DMS 273 (cell line): ENCODE measurements around the gene PTCSC3.
A peak's percentile ranks its signal among the peaks of the same experiment; 100 is the strongest.

Experiments used
- DNase-seq: peaks from one replicate; lab custom pipeline; 2025; ENCODE audit not compliant: unreplicated experiment; lab: John Stamatoyannopoulos, UW

PTCSC3 gene

DNA sequence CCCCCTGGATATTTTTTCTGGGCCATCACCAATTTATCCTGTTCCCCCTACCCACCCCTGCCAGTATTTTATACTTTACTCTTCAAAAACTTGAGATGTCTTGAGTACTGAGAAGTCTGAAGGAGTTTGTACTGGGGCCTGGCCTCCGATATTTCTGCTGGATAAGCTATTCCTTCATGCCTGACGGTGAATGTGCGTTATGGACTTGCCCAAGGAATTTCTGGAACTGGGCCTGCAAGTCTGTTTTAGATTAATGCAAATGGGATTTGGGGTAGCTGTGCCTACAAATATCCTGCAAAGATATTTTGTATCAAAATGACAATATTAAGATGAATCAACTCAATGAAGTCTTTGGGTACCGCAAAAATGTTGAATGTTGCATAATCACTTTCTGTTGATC lies at the start of gene PTCSC3:
TSS of gene PTCSC3 (minus strand) at position 199 of the 400 bp plus-strand sequence.
- DNase-seq, result no peak

DNA sequence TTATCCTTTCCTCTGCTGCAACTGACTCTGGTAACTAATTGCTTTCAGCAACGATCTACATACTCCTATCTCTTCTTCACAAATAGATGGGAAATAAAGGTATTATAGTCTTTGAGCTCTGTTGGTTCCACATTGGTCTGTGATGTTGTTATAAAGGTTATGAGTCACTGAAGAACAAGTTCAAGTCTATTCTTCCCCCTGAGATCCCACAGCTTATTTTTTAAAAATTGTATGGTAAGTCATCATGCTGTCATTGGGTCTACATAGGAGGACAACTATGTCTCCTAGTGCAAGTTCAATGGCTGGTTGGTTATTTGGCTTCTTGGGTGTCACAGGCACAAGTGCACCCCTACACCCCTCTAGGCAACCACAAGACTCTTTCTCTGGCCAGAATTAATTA lies 49.6 kb upstream of the PTCSC3 start:
- no peak for DNase-seq

DNA sequence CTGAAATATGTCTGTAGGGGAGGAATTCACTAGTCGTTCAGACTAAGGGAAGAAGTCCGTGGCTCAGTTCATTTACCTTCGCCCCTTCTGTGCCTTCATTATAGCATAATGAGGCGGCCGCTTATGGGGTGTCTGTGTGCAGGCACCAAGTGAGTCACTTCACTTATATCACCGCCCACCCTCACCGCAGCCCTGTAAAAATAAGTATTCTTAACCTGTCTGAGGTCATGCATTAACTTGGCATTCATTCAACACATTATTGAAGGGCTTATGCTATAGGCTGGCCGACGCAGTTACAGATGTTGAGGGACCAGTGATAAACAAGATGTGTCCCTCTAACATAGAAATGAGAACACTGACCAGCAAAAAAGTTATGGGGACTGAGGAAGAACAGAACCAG lies 47.7 kb upstream of the PTCSC3 start:
- no peak for DNase-seq

DNA sequence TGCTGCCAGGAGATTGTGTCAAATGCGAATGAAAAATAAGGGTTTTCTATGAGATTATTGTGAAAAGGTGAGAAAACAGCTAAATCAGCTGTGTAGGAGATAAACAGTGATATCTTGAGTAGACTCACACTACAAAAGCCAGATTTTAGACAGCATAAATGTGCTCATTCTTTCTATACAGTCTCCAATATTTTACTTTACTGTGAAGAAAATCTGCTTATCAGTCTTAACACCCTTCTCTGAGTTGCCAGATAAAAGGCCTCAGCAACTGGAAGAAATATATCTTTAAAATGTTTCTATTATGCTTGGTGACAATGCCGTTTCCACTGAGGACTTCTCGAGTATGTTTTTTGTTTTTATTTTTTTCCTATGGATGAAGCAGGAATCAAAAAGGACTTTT lies 47.0 kb upstream of the PTCSC3 start:
- no peak for DNase-seq

DNA sequence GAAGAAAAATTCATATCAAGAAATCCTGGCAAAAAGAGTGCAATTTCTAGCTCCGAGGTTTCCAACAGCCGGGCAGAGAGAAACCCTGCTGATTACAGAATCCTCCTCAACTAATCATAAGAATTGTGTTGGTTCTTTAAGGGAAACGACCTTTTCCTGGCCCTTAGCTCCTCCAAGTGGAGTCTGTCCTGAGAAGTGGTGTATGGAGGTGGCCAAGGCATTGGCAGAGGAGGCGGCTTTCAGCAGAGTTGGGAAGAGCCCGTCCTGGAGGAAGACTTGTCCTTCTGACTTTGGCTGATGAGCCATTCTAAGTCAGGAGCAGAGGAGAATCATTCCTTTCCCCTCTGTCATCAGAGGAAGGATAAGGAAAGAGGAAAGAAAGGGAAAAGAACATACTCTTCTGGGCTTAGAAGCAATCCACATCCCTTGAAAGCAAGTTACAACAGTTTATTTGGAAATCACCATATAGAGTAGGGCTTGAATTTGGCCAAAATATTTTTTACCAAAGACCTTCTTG lies 46.5 kb upstream of the PTCSC3 start:
- DNase-seq, result no peak

DNA sequence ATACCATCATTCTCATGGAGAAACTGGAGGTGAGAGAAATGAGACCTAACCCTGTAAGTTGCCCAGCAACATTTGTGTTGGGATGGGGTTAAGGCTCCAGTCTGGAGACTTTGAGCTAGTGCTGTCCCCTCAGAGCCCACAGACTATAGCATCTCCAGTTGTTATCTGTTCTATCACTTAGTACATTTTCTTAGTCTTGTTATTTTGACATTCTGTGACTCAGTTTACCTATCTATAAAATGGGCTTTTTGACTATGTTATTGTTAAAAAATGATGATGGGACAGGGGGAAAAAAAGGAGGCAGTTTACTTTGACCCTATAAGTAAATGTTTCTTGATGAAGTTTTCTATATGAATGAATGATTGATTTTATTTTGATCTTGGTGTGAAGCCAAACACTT lies 45.8 kb upstream of the PTCSC3 start:
- DNase-seq, result no peak

DNA sequence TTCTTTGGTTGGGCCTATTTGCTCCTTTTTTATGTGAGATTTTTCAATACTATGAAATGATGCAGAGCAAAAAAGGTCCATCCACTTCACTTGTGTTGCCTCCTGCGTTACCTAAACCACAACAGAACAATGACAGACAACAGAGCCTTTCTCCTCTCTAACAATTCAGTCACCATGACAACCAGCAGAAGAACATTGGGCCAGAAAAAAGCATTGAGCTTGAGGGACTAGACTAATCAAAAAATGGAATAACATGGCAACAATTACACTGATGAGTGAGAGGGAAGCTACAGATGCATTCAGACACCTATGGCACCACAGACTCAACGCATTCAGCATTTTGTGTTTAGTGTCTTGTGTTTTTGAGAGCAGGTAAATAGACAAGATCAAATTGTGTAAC lies 44.6 kb upstream of the PTCSC3 start:
- no peak for DNase-seq

DNA sequence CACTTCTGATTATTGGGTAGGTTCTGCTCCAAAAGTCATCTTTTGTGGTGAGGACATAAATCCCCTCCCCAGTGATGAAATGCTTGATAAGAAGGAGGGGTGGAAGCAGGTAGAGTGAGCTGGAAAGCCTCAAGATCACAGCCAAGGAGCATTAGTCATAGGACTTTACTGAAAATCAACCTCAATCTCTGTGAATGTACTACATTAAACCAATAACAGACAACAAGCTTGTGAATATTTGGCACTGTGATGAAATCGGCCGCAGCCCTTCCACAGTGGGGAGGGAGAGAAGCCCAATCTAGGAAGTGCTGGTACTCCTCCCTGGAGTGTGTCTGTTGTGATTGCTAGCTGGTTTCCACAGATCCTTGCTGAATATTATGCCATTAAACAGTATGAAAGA lies 41.2 kb upstream of the PTCSC3 start:
- DNase-seq, result no peak

DNA sequence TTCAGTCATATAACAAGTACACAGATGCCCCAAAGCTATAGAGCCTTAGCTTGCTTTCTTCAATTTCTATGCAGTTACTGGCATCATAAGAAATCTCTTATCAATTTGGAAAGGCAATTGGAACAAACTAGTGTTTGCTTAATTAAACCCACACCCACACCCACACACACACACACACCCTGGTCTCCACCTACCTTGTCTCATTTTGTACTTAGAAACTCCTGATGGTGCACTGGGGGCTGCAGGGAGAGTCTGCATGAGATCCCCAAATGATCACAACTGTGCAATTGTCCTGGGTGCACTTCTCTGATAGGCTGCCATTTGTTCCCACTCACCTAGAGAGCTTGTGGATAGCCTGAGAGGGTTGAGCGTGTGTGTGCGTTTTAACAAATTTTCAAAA lies 40.5 kb upstream of the PTCSC3 start:
- no peak for DNase-seq

DNA sequence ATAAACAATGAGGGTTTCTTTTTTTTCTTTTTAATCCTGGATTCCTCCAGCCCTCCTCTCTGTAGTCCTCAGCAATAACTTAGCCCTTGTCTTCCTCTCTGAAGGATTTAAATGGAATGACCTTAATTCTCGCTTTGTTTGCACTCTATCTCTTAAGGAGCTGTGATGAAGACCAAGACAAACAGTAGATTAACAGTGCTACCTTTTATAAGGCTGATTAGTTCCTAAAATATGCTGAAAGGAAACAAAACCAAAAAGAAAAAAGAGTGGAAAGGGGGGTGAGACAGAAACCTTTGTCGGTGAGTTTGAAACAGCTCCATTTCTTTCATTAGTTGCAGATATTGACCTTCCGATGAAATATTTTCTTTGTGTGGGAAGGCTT lies 38.7 kb upstream of the PTCSC3 start:
- no peak for DNase-seq

DNA sequence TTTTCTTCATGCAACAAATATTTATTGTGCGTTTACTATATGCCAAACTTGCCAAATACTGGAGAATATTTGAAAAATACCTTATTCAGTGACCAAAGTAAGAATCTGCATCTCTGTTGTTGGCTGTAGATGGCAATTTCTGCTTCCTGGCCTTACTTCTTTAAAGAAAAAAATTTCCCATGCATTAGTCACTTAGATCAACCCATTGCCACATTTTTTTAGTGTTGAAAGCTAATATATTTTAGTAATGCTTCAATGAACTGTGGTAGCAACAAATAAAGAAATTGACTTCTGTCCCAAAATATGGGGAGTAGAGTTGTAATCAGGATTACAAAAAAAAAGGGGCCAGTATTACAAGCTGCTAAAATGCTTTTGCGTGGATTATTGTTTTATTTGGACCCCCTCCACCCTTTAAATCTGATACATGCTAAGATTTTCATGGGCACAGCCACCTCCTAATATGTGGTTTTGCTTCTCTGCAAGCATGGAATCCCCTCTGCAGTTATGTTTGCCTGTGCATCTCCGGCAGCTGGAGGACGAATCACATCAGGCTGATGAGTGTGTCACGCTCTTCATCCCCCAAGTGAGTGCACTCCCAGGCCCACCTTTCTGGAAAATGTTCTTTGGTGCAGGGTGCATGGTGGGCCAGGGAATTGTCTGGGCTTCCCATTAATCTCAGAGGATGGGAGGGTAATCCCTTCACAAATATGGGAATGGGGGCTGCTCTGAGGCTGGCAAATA lies 38.1 kb upstream of the PTCSC3 start:
- DNase-seq, result no peak

DNA sequence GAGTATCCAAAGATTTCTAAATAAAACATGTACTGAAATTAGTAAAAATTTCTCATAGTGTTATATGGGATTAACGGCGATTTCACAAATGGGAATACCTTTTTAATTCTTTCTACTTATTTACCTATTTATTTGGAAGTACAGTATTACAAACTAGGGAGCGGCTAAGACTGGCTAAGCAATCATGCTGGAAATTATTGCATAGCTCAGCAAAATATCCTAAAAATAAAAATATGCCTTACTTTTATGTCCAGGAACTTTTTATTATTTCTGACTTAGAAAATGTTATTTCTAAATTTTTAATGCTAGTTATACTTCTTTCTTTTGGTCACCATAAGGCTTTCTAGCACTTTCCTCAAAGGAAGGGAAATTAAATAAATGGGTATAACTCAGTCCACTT lies 36.5 kb upstream of the PTCSC3 start:
- no peak for DNase-seq

DNA sequence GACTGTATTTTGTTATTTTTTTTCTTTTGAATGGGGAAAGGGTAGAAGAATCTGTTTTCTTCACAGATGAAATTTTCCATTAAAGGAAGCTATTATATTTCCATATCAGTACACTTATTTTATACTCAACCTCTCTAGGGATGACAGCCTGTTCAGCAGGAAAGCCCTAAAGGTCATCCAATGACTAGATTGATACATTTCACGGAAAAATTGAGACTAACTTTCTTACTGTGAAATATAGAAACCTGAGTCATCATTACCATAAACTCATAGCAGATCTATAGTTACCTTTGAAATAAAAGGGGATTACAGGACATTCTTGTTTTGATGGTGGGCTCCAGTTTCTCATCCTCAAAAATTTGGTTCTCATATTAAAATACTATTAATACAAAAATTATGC lies 36.1 kb upstream of the PTCSC3 start:
- DNase-seq, result no peak

DNA sequence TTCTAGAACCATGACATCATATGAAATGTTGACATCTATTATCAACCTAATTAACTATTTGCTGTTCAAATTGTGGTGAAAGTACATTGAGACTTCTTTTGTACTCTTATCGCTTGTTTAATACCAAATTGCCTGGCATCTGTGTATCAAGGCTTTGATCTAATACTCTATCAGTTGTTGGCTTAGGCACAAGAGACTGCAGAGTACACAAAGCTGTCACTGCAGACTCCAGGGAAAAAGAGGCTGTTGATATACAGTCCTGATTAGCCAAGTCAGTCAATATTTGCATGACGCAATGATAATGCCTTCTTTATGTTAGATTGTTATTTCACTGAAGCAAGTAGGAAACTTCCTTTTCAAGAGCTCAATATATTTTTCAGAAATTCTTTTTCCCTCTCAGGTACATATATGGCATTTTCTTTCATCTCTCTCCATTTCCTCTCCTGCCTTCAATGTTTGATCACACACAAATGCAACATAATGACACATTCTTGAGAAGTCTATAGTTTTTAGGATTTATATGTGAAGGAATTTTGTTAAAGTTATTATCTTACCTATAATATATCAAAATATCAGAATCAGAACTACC lies 32.3 kb upstream of the PTCSC3 start:
- DNase-seq, result peak; percentile 26

DNA sequence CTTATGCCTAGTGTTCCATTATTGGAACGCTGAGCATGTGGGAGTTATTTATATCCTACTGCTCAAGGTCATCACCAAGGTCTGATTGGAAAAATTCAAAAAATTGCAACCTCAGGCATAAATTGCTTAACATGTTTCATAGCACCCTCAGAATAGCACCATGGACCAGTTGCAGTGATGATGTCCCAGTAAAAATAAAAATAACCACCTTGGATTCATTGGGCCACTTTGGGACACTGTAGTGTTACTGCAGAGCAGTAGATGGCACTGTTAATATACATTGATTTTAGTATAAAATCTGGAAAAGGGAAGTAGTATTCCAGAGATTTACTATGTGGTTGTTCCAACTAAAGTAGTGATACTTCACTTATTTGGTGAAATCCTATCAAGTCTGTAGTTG lies 31.0 kb upstream of the PTCSC3 start:
- peak; percentile 30 for DNase-seq

DNA sequence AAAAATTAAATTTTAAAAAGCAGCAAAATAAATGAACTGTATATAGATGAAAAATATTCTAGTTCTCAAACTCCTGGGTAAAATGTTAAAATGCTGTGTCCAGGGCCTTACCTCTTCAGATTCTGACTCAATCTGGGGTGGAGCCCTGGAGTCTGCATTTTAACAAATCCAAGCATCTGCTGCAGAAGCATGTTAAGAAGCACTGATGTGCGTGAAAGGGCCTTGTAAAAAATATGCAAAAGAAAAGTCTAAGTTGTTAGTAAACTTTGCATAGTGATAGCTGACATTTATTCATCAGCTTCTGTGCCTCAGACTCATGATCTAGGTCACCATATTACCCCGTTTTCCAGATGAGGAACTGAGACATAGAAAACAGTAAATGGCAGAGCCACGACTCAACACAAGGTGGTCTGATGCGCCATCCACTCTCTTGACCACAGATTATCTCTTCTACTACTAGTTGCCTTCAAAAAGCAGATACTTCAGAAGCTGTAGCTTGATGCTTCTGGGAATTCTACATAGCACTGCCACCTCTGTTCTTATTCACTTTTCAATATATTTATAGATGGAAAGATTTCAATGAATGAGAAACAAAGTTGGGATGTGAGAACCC lies 28.0 kb upstream of the PTCSC3 start:
- no peak for DNase-seq

DNA sequence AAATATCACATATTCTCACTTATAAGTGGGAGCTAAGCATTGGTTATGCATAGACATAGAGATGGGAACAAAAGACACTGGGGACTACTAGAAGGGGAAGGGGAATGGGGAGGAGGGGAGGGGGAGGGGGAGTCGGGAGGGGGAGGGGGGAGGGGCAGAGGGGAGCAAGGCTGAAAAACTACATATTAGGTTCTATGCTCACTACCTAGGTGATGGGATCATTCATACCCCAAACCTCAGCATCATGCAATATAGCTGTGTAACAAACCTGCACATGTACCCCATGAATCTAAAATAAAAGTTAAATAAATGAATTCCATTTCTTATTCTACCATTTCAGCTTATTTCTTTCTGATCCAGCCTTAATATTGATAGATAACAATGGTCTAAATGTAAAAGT lies 21.9 kb upstream of the PTCSC3 start:
- no peak for DNase-seq

DNA sequence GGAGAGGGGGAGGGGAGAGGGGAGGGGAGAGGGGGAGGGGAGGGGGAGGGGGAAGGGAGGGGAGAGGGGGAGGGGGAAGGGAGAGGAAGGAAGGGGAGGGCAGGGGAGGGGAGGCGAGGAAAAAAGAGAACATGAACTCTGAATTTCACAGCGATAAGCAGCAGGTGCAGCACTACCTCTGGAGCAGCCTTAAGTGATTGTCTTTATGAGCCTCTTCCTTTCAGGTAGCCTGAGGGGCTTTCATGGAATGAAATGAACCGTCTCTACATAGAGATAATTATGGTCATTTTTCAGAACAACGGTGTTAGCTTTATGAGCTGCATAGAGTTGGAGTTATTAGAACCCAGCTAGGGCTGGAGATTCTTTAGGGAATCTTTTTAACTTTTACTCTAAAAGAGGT lies 18.1 kb upstream of the PTCSC3 start:
- no peak for DNase-seq

DNA sequence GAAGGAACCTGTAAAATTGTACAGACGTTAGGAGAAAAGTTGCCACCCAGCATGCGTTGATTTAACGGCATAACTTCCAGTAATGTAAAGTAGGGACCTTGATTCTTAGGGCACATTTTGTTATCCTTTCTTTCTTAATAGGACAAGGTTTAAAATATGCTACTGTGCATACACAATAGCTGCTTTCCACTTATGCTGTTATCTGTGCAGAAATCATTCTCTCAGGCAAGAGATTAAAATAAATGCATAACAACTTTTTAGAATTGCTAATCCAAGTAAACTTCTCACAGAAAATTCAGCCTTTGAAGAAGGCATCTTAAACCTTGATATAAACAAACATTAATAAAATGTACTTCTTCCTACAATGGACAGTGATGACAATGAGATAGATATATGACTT lies 16.0 kb upstream of the PTCSC3 start:
- no peak for DNase-seq

DNA sequence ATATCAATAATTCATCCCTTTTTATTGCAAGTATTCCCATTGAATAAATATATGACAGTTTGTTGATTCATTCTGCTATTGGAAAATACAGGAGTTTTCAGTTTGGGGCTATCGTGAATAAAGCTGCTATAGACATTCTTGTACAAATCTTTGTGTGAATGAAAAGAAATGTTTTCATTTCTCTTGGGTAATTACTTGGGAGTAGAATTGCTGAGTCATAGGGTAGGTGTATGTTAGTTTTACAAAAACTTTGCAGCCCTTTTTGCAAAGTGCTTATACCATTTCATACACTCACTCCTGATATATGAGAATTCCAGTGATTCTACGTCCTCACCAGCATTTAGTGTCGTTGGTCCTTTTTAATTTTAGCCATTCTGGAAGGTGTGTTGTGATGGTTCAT lies 6.9 kb upstream of the PTCSC3 start:
- no peak for DNase-seq

DNA sequence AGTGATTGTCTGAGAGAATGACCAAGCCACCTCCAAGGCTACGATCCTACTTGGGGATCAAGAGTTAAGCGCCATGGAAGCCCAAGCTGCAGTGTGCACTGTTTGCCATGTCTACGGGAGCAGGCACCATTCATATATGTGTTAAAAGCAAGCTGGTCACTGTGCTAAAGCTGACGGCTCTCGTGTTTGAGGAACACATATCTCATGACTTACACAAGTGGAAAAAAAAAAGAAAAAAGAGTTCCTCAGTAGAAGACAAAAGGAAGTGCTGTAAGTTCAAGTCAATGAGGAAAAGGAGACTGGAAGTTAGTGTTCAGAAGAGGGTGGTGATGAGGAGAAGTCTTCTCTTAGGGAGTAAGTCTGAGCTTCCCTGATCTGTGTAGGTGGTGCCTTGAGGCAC lies 4.9 kb upstream of the PTCSC3 start:
- no peak for DNase-seq

DNA sequence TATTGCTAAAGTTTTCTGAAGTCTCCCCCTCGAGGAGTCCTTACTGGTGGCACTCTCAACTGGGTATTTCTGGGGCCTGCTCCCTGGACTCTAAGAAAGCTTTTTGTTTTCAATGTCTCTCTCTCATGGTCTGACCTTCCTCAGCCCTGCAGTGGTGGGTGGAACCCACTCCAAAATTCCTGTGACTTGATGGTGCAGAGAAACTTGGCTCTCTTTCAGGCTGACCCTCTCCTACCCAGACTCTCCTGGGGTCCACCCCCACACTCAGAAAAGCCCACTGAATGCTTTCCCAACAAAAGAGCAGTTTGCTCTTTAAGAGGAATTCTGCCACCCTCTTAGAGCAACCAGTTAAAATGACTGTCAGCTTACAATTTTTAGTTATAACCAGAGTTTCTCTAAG lies 967 bp upstream of the PTCSC3 start:
- no peak for DNase-seq
